GM11168 (cell line): ENCODE results near the gene RGS4.

Experiments
- in situ Hi-C: fragments of 300-500 bp; cut with MboI; formaldehyde crosslinking; loops from one replicate; pipeline ENCODE4 v1.12.0; 2022; ENCODE audit warnings: low sequenced_read_pairs; ENCODE audit not compliant: unreplicated experiment

RGS4 gene

GRCh38 chr1:163069142-163069541, at the start of gene RGS4:
RGS4 (plus strand) TSS chr1:163069361; CDS start chr1:163069485, 124 bp downstream.
- in situ Hi-C loops = no loop called here

GRCh38 chr1:163022129-163022528, 47.0 kb upstream of the RGS4 start:
- in situ Hi-C loops = no loop called here

GRCh38 chr1:163027610-163028009, 41.6 kb upstream of the RGS4 start:
- in situ Hi-C loops = no loop called here

- in situ Hi-C loops = no loop called here
Measured at GRCh38 chr1:163029901-163030300, 39.3 kb upstream of the RGS4 start.

- in situ Hi-C loops = no loop called here
Measured at GRCh38 chr1:163035446-163036249, 33.5 kb upstream of the RGS4 start.

- in situ Hi-C loops = no loop called here
Measured at GRCh38 chr1:163036671-163037070, 32.5 kb upstream of the RGS4 start.

GRCh38 chr1:163038928-163039706, 30.0 kb upstream of the RGS4 start:
- in situ Hi-C loops = no loop called here

GRCh38 chr1:163039707-163040093, 29.5 kb upstream of the RGS4 start:
- in situ Hi-C loops = no loop called here

GRCh38 chr1:163046071-163046470, 23.1 kb upstream of the RGS4 start:
- in situ Hi-C loops = no loop called here

- in situ Hi-C loops = no loop called here
Measured at GRCh38 chr1:163047951-163048659, 21.1 kb upstream of the RGS4 start.

- in situ Hi-C loops = no loop called here
Measured at GRCh38 chr1:163048869-163049268, 20.3 kb upstream of the RGS4 start.

GRCh38 chr1:163049296-163049695, 19.9 kb upstream of the RGS4 start:
- in situ Hi-C loops = no loop called here

GRCh38 chr1:163050496-163050895, 18.7 kb upstream of the RGS4 start:
- in situ Hi-C loops = no loop called here

GRCh38 chr1:163054181-163054591, 15.0 kb upstream of the RGS4 start:
- in situ Hi-C loops = no loop called here

GRCh38 chr1:163055005-163055404, 14.2 kb upstream of the RGS4 start:
- in situ Hi-C loops = no loop called here

- in situ Hi-C loops = no loop called here
Measured at GRCh38 chr1:163055531-163055930, 13.6 kb upstream of the RGS4 start.

- in situ Hi-C loops = no loop called here
Measured at GRCh38 chr1:163056831-163057230, 12.3 kb upstream of the RGS4 start.

- in situ Hi-C loops = no loop called here
Measured at GRCh38 chr1:163060343-163061007, 8.7 kb upstream of the RGS4 start.

- in situ Hi-C loops = no loop called here
Measured at GRCh38 chr1:163063143-163063542, 6.0 kb upstream of the RGS4 start.

- in situ Hi-C loops = no loop called here
Measured at GRCh38 chr1:163063610-163064009, 5.6 kb upstream of the RGS4 start.
